Nucleus accumbens (tissue), 56 donors: ENCODE data around the gene BLCAP.
A peak's percentile ranks its signal among the peaks of the same experiment; 100 is the strongest.
"Not testable (repeated sequence)": the region's sequence is repeated elsewhere in the genome, so short reads cannot be mapped to it uniquely, and the experiment has no call there.

Experiments used
- DNase-seq, 56 donors: peaks; one replicate each; lab custom pipeline; 2025; lab: John Stamatoyannopoulos, UW

BLCAP gene

GRCh38 chr20:37558779-37559178, 31.1 kb upstream of the BLCAP start:
- DNase-seq, result no peak

- no peak for DNase-seq
Measured at GRCh38 chr20:37558306-37558705, 30.6 kb upstream of the BLCAP start.

GRCh38 chr20:37556538-37556937, 28.9 kb upstream of the BLCAP start:
- no peak for DNase-seq

- DNase-seq, result not testable (repeated sequence)
Measured at GRCh38 chr20:37554721-37555298, 27.1 kb upstream of the BLCAP start.

GRCh38 chr20:37552415-37552814, 24.7 kb upstream of the BLCAP start:
- no peak for DNase-seq

- DNase-seq, result not testable (repeated sequence)
Measured at GRCh38 chr20:37551660-37552059, 24.0 kb upstream of the BLCAP start.

GRCh38 chr20:37550101-37550920, 22.6 kb upstream of the BLCAP start:
- not testable (repeated sequence) for DNase-seq

GRCh38 chr20:37547912-37548311, 20.2 kb upstream of the BLCAP start:
- no peak for DNase-seq

- no peak for DNase-seq
Measured at GRCh38 chr20:37545516-37545915, 17.8 kb upstream of the BLCAP start.

- DNase-seq, result no peak
Measured at GRCh38 chr20:37544386-37544785, 16.7 kb upstream of the BLCAP start.

- DNase-seq, result no peak
Measured at GRCh38 chr20:37543828-37544227, 16.2 kb upstream of the BLCAP start.

GRCh38 chr20:37542281-37542680, 14.6 kb upstream of the BLCAP start:
- DNase-seq, result no peak

- no peak for DNase-seq
Measured at GRCh38 chr20:37541326-37541725, 13.7 kb upstream of the BLCAP start.

- DNase-seq, result not testable (repeated sequence)
Measured at GRCh38 chr20:37540838-37541237, 13.2 kb upstream of the BLCAP start.

GRCh38 chr20:37540001-37540400, 12.3 kb upstream of the BLCAP start:
- no peak for DNase-seq

GRCh38 chr20:37539424-37539823, 11.7 kb upstream of the BLCAP start:
- no peak for DNase-seq

GRCh38 chr20:37538003-37538402, 10.3 kb upstream of the BLCAP start:
- no peak for DNase-seq

- no peak for DNase-seq
Measured at GRCh38 chr20:37537505-37537904, 9.8 kb upstream of the BLCAP start.

- DNase-seq, result no peak
Measured at GRCh38 chr20:37535443-37536132, 7.9 kb upstream of the BLCAP start.

- peak in 33 of 56 donors; percentile 3 to 74 (median 31) for DNase-seq
Measured at GRCh38 chr20:37534401-37535157, 6.9 kb upstream of the BLCAP start.
